CD4-positive, alpha-beta memory T cell (primary cell): ENCODE data around the gene PAX6. TPM values are rescaled to one million over a fixed set of nuclear protein-coding genes. Genes with fewer than 3 reads are reported as not detected.

Experiments
- CTCF ChIA-PET: fragments of 350-600 bp; sonication (Branson Sonifier 250); formaldehyde crosslinking; loops from one replicate; lab custom pipeline; 2021; ENCODE audit warnings: inconsistent platforms; ENCODE audit not compliant: partially characterized antibody; lab: Charles Lee
- POLR2A ChIA-PET: fragments of 350-600 bp; sonication (Branson Sonifier 250); formaldehyde crosslinking; loops from one replicate; lab custom pipeline; 2021; ENCODE audit not compliant: partially characterized antibody; lab: Charles Lee
- DNase-seq, 5 donors: peaks; one replicate each; pipeline versions ENCODE4 v3.0.0 to v3.0.0-alpha.2; 2020 to 2022; ENCODE audit warnings: mixed read lengths in 1 of 5
- H3K27ac ChIP-seq: one replicate; pipeline ENCODE4 v1.7.0; 2013; ENCODE audit warnings: low read depth, low read length
- H3K27me3 ChIP-seq: 2 replicates; pipeline ENCODE4 v1.7.0; 2013; ENCODE audit warnings: mild to moderate bottlenecking, low read length, moderate library complexity; ENCODE audit not compliant: insufficient read depth
- H3K36me3 ChIP-seq: 2 replicates; pipeline ENCODE4 v1.7.0; 2013; ENCODE audit warnings: mild to moderate bottlenecking, low read length, moderate library complexity; ENCODE audit not compliant: insufficient read depth
- H3K4me1 ChIP-seq: 2 replicates; pipeline ENCODE4 v1.7.0; 2013; ENCODE audit warnings: mild to moderate bottlenecking, low read length, moderate library complexity; ENCODE audit not compliant: insufficient read depth
- H3K4me3 ChIP-seq, 2 donors: one replicate each; pipeline ENCODE4 v1.7.0; 2013; ENCODE audit warnings: low read length in 2 of 2, mild to moderate bottlenecking in 1 of 2
- H3K9me3 ChIP-seq, 2 donors: one replicate each; pipeline ENCODE4 v1.7.0; 2013; ENCODE audit warnings: low read length in 2 of 2, control low read depth in 1 of 2; ENCODE audit not compliant: control insufficient read depth in 1 of 2
- H3K27ac Mint-ChIP-seq, 7 donors: one replicate each; pipeline ENCODE4 v1.8.0; 2020 to 2021; ENCODE audit warnings: mixed read lengths in 7 of 7, mild to moderate bottlenecking in 6 of 7, inconsistent platforms in 3 of 7, moderate library complexity in 3 of 7
- H3K27me3 Mint-ChIP-seq, 2 donors: one replicate each; pipeline ENCODE4 v1.8.0; 2020 to 2021; ENCODE audit warnings: mixed read lengths in 2 of 2
- H3K36me3 Mint-ChIP-seq, 2 donors: one replicate each; pipeline ENCODE4 v1.8.0; 2020 to 2021; ENCODE audit warnings: mixed read lengths in 2 of 2, inconsistent platforms in 1 of 2, mild to moderate bottlenecking in 1 of 2
- H3K4me1 Mint-ChIP-seq, 4 donors: one replicate each; pipeline ENCODE4 v1.8.0; 2020 to 2021; ENCODE audit warnings: mixed read lengths in 4 of 4, mild to moderate bottlenecking in 1 of 4
- H3K4me3 Mint-ChIP-seq, 8 donors: one replicate each; pipeline ENCODE4 v1.8.0; 2020 to 2021; ENCODE audit warnings: mixed read lengths in 8 of 8, mild to moderate bottlenecking in 7 of 8, moderate library complexity in 6 of 8, inconsistent platforms in 3 of 8
- H3K9me3 Mint-ChIP-seq, 8 donors: one replicate each; pipeline ENCODE4 v1.8.0; 2020 to 2021; ENCODE audit warnings: mixed read lengths in 8 of 8, mild to moderate bottlenecking in 5 of 8, inconsistent platforms in 3 of 8, moderate library complexity in 1 of 8
- intact Hi-C: fragments of 100-400 bp; cut with micrococcal nuclease; formaldehyde crosslinking; loops from one replicate; pipeline ENCODE4 v1.15.1; 2023
- polyA plus RNA-seq, 2 donors: library from polyadenylated mRNA; unstranded; fragments of 300-500 nt; fragmentation: Illumina TruSeq; gene quantifications; one replicate each; pipeline ENCODE4 v1.2.3, GENCODE V29; 2021
- total RNA-seq, 2 experiments: library from RNA; stranded (reverse); gene quantifications; one replicate each; pipeline ENCODE4 v1.2.3, GENCODE V29; 2021

PAX6 gene
- total and polyA plus RNA-seq, 4 experiments from 2014 or later: 0.11 TPM; not detected in 3

GRCh38 chr11:31844351-31844750, 33.2 kb upstream of the PAX6 start:
- Histone ChIP-seq H3K36me3 (no peaks in the 10 kb centered on the region), H3K4me1 (no peaks in the 10 kb centered on the region), H3K9me3 (no peaks in the 10 kb centered on the region), H3K4me3 (no peak overlapping the region), H3K27ac (no peak overlapping the region), H3K27me3 (no peaks in the 10 kb centered on the region)
- ChIA-PET CTCF (no interaction called here), POLR2A (no interaction called here)
- intact Hi-C loops: no loop called here
- H3K36me3 Mint-ChIP-seq: no peaks in the 10 kb centered on the region
- peaks cover 16 to 24% of the 10 kb centered on the region in 2 donors for H3K27me3 Mint-ChIP-seq
- no peak overlapping the region for H3K27ac Mint-ChIP-seq
- H3K4me1 Mint-ChIP-seq: no peaks in the 10 kb centered on the region
- no peak overlapping the region for H3K4me3 Mint-ChIP-seq
- DNase-seq: no peak
- peaks cover 0 to 2% (median 0%) of the 10 kb centered on the region in 8 donors for H3K9me3 Mint-ChIP-seq

- Mint-ChIP-seq H3K27ac (no peak overlapping the region), H3K9me3 (peaks cover 0 to 2% (median 0%) of the 10 kb centered on the region in 8 donors), H3K27me3 (peaks cover 13 to 27% of the 10 kb centered on the region in 2 donors), H3K4me1 (no peaks in the 10 kb centered on the region), H3K36me3 (no peaks in the 10 kb centered on the region), H3K4me3 (no peak overlapping the region)
- intact Hi-C loops: no loop called here
- Histone ChIP-seq H3K36me3 (no peaks in the 10 kb centered on the region), H3K4me3 (no peak overlapping the region), H3K27me3 (no peaks in the 10 kb centered on the region), H3K27ac (no peak overlapping the region), H3K9me3 (no peaks in the 10 kb centered on the region), H3K4me1 (no peaks in the 10 kb centered on the region)
- POLR2A ChIA-PET: no interaction called here
- CTCF ChIA-PET: interaction anchor here (0.6 kb wide), 1 partner anchor 201 kb away, joined by 3 read pairs; no protein-coding TSS in a partner anchor
- DNase-seq: no peak
These were observed 30.3 kb upstream of the PAX6 start for GRCh38 chr11:31841435-31841834.

GRCh38 chr11:31834237-31834636, 23.1 kb upstream of the PAX6 start:
- intact Hi-C loops: no loop called here
- H3K27ac Mint-ChIP-seq: no peak overlapping the region
- CTCF ChIA-PET: no interaction called here

GRCh38 chr11:31830406-31830805, 19.3 kb upstream of the PAX6 start:
- Mint-ChIP-seq H3K4me3 (no peak overlapping the region), H3K27ac (no peak overlapping the region), H3K36me3 (no peaks in the 10 kb centered on the region), H3K4me1 (peaks cover 8 to 18% (median 12%) of the 10 kb centered on the region in 4 donors), H3K27me3 (peaks cover 28 to 40% of the 10 kb centered on the region in 2 donors), H3K9me3 (peaks cover 0 to 13% (median 6%) of the 10 kb centered on the region in 8 donors)
- H3K4me3 ChIP-seq: no peak overlapping the region
- peaks cover 39% of the 10 kb centered on the region for H3K27me3 ChIP-seq
- H3K4me1 ChIP-seq: no peaks in the 10 kb centered on the region
- H3K9me3 ChIP-seq: no peaks in the 10 kb centered on the region
- ChIA-PET CTCF (no interaction called here), POLR2A (no interaction called here)
- no peak for DNase-seq
- intact Hi-C loops: no loop called here
- no peak overlapping the region for H3K27ac ChIP-seq
- no peaks in the 10 kb centered on the region for H3K36me3 ChIP-seq

More at GRCh38 chr11:31834237-31834636, 23.1 kb upstream of the PAX6 start:
- Histone ChIP-seq H3K27ac (no peak overlapping the region), H3K4me3 (no peak overlapping the region), H3K4me1 (no peaks in the 10 kb centered on the region), H3K27me3 (peaks cover 15% of the 10 kb centered on the region), H3K36me3 (no peaks in the 10 kb centered on the region), H3K9me3 (no peaks in the 10 kb centered on the region)
- H3K36me3 Mint-ChIP-seq: no peaks in the 10 kb centered on the region
- no peak overlapping the region for H3K4me3 Mint-ChIP-seq
- peaks cover 9 to 29% of the 10 kb centered on the region in 2 donors for H3K27me3 Mint-ChIP-seq
- no peaks in the 10 kb centered on the region for H3K4me1 Mint-ChIP-seq
- DNase-seq: no peak
- peaks cover 0 to 2% (median 0%) of the 10 kb centered on the region in 8 donors for H3K9me3 Mint-ChIP-seq
- POLR2A ChIA-PET: no interaction called here

- POLR2A ChIA-PET: no interaction called here
- H3K27me3 Mint-ChIP-seq: peaks cover 45 to 54% of the 10 kb centered on the region in 2 donors
These were observed 17.1 kb upstream of the PAX6 start for GRCh38 chr11:31828217-31828616.

GRCh38 chr11:31827455-31828206, 16.5 kb upstream of the PAX6 start:
- Mint-ChIP-seq H3K36me3 (no peaks in the 10 kb centered on the region), H3K27ac (peak overlapping the region in 1 of 7 donors; percentile 41), H3K4me1 (peaks cover 10 to 28% (median 16%) of the 10 kb centered on the region in 4 donors), H3K27me3 (peaks cover 50 to 59% of the 10 kb centered on the region in 2 donors), H3K9me3 (peaks cover 0 to 17% (median 11%) of the 10 kb centered on the region in 8 donors), H3K4me3 (peak overlapping the region in 5 of 8 donors; percentile 18 to 64 (median 53))
- H3K4me3 ChIP-seq: no peak overlapping the region
- DNase-seq: no peak
- H3K27me3 ChIP-seq: peaks cover 63% of the 10 kb centered on the region
- H3K36me3 ChIP-seq: no peaks in the 10 kb centered on the region
- POLR2A ChIA-PET: no interaction called here
- intact Hi-C loops: no loop called here
- H3K27ac ChIP-seq: no peak overlapping the region
- CTCF ChIA-PET: no interaction called here
- no peaks in the 10 kb centered on the region for H3K4me1 ChIP-seq
- H3K9me3 ChIP-seq: no peaks in the 10 kb centered on the region

More at GRCh38 chr11:31828217-31828616, 17.1 kb upstream of the PAX6 start:
- no peak overlapping the region for H3K27ac ChIP-seq
- Mint-ChIP-seq H3K4me3 (no peak overlapping the region), H3K27ac (no peak overlapping the region), H3K4me1 (peaks cover 10 to 28% (median 16%) of the 10 kb centered on the region in 4 donors), H3K36me3 (no peaks in the 10 kb centered on the region), H3K9me3 (peaks cover 0 to 17% (median 10%) of the 10 kb centered on the region in 8 donors)
- H3K4me3 ChIP-seq: no peak overlapping the region
- intact Hi-C loops: no loop called here
- H3K9me3 ChIP-seq: no peaks in the 10 kb centered on the region
- CTCF ChIA-PET: no interaction called here
- peaks cover 58% of the 10 kb centered on the region for H3K27me3 ChIP-seq
- H3K4me1 ChIP-seq: no peaks in the 10 kb centered on the region
- no peaks in the 10 kb centered on the region for H3K36me3 ChIP-seq
- no peak for DNase-seq

GRCh38 chr11:31826536-31827438, 15.7 kb upstream of the PAX6 start:
- Mint-ChIP-seq H3K27me3 (peaks cover 57 to 68% of the 10 kb centered on the region in 2 donors), H3K4me1 (peaks cover 10 to 28% (median 16%) of the 10 kb centered on the region in 4 donors), H3K36me3 (no peaks in the 10 kb centered on the region), H3K4me3 (peak overlapping the region in 7 of 8 donors; percentile 10 to 64 (median 22)), H3K27ac (peak overlapping the region in 2 of 7 donors; percentile 41 to 70), H3K9me3 (peaks cover 0 to 17% (median 12%) of the 10 kb centered on the region in 8 donors)
- no peaks in the 10 kb centered on the region for H3K9me3 ChIP-seq
- no peak for DNase-seq
- H3K36me3 ChIP-seq: no peaks in the 10 kb centered on the region
- intact Hi-C loops: no loop called here
- peaks cover 69% of the 10 kb centered on the region for H3K27me3 ChIP-seq
- ChIA-PET POLR2A (no interaction called here), CTCF (no interaction called here)
- no peak overlapping the region for H3K4me3 ChIP-seq
- H3K4me1 ChIP-seq: no peaks in the 10 kb centered on the region
- no peak overlapping the region for H3K27ac ChIP-seq
